ENCODE measurements around the gene CCNH.

CCNH gene

DNA sequence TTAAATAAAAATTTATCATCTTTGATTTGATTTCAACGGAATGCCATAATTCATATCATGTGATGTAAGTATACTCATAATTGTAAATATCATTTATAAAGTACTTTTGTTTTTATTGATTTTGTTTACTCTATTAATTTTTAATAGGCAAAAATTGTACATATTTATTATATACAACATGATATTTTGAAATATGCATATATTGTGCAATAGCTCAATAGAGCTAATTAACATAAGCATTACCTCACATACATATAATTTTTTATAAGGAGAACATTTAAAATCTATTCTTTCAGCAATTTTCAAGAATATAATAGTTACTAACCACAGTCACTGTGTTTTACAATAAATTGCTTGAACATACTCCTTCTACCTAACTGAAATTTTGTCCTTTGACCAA, 25.0 kb upstream of the CCNH start:
- no peak for TF ChIP-seq CTCF (IDR thresholded peaks at IDR 0.05; ENCODE audit: low read depth, low read length, missing control alignments)
- no peak overlapping the region for H3K4me3 ChIP-seq (ENCODE audit: low read depth, low read length)
- DNase-seq (ENCODE audit: low read depth), result no peak

GRCh38 chr5:87435144-87435694, 22.5 kb upstream of the CCNH start:
- TF ChIP-seq CTCF (IDR thresholded peaks at IDR 0.05; ENCODE audit: low read depth, low read length, missing control alignments), result no peak
- no peak for DNase-seq (ENCODE audit: low read depth)
- H3K4me3 ChIP-seq (ENCODE audit: low read depth, low read length), result no peak overlapping the region

DNA sequence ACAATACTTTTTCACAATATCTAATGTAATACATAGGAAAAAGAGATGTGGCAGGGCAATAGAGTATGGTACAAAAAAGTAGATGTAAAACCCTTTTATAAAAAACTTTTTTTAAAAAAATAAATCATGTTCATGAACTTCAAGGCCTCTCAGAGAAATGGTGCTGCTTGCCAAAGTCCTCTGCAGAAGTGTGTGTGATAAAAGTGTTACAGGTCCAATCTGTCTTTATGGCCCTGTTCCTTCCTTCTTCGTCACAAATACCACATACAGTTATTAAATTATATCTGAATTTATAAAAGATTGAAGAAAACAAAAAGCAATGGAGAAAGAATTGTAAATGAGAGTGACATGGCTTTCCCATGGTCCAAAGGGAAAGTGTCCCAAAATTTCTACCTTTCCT, 21.7 kb upstream of the CCNH start:
- no peak for DNase-seq (ENCODE audit: low read depth)
- no peak for TF ChIP-seq CTCF (IDR thresholded peaks at IDR 0.05; ENCODE audit: low read depth, low read length, missing control alignments)
- no peak overlapping the region for H3K4me3 ChIP-seq (ENCODE audit: low read depth, low read length)

DNA sequence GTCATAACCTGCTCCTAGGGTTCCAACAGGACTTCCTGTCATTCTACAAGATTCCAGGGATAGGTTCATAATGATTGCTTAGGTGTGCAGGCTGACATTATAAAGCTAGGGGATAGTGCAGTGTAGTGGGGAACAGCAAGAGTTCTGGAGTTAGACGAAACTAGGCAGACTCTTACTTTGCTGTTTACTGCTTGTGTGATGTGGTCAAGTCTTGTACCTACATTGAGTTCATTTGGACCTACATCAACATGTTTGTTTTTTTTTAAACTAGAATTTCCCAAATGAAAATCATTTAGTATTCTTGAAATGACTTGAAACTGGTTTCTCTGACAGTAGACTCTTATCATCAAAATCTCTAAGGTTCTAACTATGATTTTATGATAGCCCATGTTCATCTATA, 21.2 kb upstream of the CCNH start:
- TF ChIP-seq CTCF (IDR thresholded peaks at IDR 0.05; ENCODE audit: low read depth, low read length, missing control alignments), result no peak
- H3K4me3 ChIP-seq (ENCODE audit: low read depth, low read length), result no peak overlapping the region
- DNase-seq (ENCODE audit: low read depth), result no peak

- DNase-seq (ENCODE audit: low read depth), result no peak
- no peak overlapping the region for H3K4me3 ChIP-seq (ENCODE audit: low read depth, low read length)
- TF ChIP-seq CTCF (IDR thresholded peaks at IDR 0.05; ENCODE audit: low read depth, low read length, missing control alignments), result no peak
These were observed 19.7 kb upstream of the CCNH start for GRCh38 chr5:87432460-87432859.

DNA sequence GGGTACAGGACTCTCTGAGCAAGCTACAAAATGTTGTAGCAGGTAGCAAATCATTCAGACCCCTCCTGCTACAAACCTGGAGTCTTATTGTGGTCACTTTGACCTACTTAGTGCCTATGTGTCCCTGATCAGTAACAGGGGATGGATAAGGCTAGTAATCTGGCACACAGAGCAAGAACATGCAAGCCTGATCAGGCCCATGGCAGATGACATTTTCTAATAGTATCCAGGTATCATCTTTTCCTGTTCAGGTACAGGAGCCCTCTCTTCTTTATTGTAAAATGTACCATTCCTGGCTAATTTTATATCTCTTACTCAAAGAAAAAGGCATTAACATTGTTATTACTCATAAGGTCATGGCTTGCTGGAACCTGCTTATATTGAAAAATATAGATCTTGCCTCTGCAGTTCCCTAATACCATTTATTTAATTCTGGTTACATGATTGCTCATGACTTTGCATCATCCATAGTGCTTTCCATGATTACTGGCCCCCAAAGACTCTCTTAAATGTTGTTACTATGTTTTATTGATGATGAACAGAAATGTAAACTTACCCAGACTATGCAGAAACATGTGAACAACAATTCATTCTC, 18.2 kb upstream of the CCNH start:
- no peak overlapping the region for H3K4me3 ChIP-seq (ENCODE audit: low read depth, low read length)
- TF ChIP-seq CTCF (IDR thresholded peaks at IDR 0.05; ENCODE audit: low read depth, low read length, missing control alignments), result no peak
- DNase-seq (ENCODE audit: low read depth), result no peak

GRCh38 chr5:87423755-87424154, 11.0 kb upstream of the CCNH start:
- no peak overlapping the region for H3K4me3 ChIP-seq (ENCODE audit: low read depth, low read length)
- TF ChIP-seq CTCF (IDR thresholded peaks at IDR 0.05; ENCODE audit: low read depth, low read length, missing control alignments), result no peak
- DNase-seq (ENCODE audit: low read depth), result no peak

Data from GM12864 (cell line).